ENCODE measurements around the gene CHRNA3. TPM values are rescaled to one million over a fixed set of nuclear protein-coding genes. Genes with fewer than 3 reads are reported as not detected.

Gene CHRNA3
- total and polyA plus RNA-seq, 2 experiments from 2014 or later = 1.7 to 2.3 TPM

DNA sequence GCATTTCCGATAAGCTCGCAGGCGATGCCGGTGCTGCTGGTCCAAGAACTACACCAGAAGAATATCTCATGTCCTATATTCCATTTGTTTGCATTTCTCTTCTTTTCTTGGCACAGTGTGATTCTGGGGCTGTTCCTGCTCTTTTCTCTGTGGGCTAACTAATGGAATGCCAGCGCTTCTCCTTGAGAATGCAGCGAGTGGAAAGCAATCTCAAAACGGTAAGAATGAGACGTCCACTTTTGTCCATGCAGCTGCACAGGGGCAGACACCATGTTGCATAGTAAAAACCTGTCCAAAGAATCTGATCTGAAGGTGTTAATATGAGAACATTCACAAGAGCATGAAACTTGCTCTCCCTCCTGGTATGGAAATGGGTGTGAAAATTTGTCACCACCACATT, 6.6 kb upstream of the CHRNA3 start:
- no peak overlapping the region for H3K27ac ChIP-seq
- H3K27me3 ChIP-seq = peaks cover 37% of the 10 kb centered on the region
- H2AFZ ChIP-seq = no peak overlapping the region
- H3K4me2 ChIP-seq = no peak overlapping the region
- no peak overlapping the region for H3K4me3 ChIP-seq
- no peak for DNase-seq (ENCODE audit: low spot score)
- H4K20me1 ChIP-seq (ENCODE audit: insufficient read depth, poor library complexity, severe bottlenecking) = no peaks in the 10 kb centered on the region
- TF ChIP-seq EZH2 (IDR thresholded peaks at IDR 0.05; ENCODE audit: borderline replicate concordance) (no peak), EZH2phosphoT487 (IDR thresholded peaks at IDR 0.05; ENCODE audit: low read depth, severe bottlenecking, unreplicated experiment) (no peak)
- TF ChIP-seq, protein P1, sequence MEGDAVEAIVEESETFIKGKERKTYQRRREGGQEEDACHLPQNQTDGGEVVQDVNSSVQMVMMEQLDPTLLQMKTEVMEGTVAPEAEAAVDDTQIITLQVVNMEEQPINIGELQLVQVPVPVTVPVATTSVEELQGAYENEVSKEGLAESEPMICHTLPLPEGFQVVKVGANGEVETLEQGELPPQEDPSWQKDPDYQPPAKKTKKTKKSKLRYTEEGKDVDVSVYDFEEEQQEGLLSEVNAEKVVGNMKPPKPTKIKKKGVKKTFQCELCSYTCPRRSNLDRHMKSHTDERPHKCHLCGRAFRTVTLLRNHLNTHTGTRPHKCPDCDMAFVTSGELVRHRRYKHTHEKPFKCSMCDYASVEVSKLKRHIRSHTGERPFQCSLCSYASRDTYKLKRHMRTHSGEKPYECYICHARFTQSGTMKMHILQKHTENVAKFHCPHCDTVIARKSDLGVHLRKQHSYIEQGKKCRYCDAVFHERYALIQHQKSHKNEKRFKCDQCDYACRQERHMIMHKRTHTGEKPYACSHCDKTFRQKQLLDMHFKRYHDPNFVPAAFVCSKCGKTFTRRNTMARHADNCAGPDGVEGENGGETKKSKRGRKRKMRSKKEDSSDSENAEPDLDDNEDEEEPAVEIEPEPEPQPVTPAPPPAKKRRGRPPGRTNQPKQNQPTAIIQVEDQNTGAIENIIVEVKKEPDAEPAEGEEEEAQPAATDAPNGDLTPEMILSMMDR (IDR thresholded peaks at IDR 0.05; ENCODE audit: poor library complexity) = no peak
- no peaks in the 10 kb centered on the region for H3K9me3 ChIP-seq (ENCODE audit: low read depth)
- no peaks in the 10 kb centered on the region for H3K79me2 ChIP-seq
- WGBS (ENCODE audit: low lambda C conversion rate, missing lambda C conversion rate) = 81% methylated on average over 8 of the region's 8 CpGs
- H3K4me1 ChIP-seq (ENCODE audit: insufficient read depth) = no peaks in the 10 kb centered on the region
- H3K9me2 ChIP-seq (replicated peaks; ENCODE audit: insufficient read depth) = no peaks in the 10 kb centered on the region
- no peaks in the 10 kb centered on the region for H3K36me3 ChIP-seq (replicated peaks; ENCODE audit: insufficient read depth, low read depth)

DNA sequence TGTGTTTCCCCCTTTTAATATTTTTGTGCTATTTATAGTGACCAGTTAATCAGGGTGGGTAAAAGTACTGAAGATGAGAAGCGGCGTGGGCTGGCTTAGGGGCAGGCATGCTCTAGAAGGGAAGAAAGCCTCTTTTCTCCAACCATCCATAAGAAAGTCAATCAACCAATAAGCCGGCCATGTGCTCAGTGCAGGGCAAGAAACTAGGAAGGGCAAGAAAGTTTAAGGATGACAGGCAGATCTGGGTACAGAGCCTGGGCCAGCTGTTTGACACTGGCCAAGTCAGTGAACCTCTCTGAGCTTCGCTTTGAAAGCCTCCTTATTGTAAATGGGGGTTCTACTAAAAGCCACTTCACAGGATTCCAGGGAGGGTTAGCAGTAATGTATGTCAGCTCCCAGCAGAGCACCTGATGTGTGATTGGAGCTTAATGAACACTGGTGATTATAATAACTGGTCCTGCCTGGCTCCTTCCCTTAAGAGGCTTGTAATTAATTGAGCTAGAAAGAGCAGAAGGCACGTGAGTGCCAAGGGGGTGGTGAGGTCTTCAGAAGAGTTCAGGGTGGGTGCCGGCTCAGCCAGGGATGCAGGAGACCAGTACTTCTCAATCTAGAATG, 5.7 kb upstream of the CHRNA3 start:
- Histone ChIP-seq H3K4me1 (ENCODE audit: insufficient read depth) (no peaks in the 10 kb centered on the region), H3K79me2 (no peaks in the 10 kb centered on the region), H3K27ac (no peak overlapping the region), H4K20me1 (ENCODE audit: insufficient read depth, poor library complexity, severe bottlenecking) (no peaks in the 10 kb centered on the region), H3K4me3 (no peak overlapping the region), H2AFZ (no peak overlapping the region), H3K36me3 (replicated peaks; ENCODE audit: insufficient read depth, low read depth) (no peaks in the 10 kb centered on the region), H3K4me2 (no peak overlapping the region), H3K9me3 (ENCODE audit: low read depth) (no peaks in the 10 kb centered on the region), H3K9me2 (replicated peaks; ENCODE audit: insufficient read depth) (no peaks in the 10 kb centered on the region), H3K27me3 (peaks cover 46% of the 10 kb centered on the region)
- DNase-seq (ENCODE audit: low spot score) = no peak
- WGBS (ENCODE audit: low lambda C conversion rate, missing lambda C conversion rate) = 89% methylated on average over 6 of the region's 6 CpGs
- TF ChIP-seq EZH2phosphoT487 (IDR thresholded peaks at IDR 0.05; ENCODE audit: low read depth, severe bottlenecking, unreplicated experiment) (no peak), EZH2 (IDR thresholded peaks at IDR 0.05; ENCODE audit: borderline replicate concordance) (no peak)
- TF ChIP-seq, protein P1 (IDR thresholded peaks at IDR 0.05; ENCODE audit: poor library complexity) = no peak

DNA sequence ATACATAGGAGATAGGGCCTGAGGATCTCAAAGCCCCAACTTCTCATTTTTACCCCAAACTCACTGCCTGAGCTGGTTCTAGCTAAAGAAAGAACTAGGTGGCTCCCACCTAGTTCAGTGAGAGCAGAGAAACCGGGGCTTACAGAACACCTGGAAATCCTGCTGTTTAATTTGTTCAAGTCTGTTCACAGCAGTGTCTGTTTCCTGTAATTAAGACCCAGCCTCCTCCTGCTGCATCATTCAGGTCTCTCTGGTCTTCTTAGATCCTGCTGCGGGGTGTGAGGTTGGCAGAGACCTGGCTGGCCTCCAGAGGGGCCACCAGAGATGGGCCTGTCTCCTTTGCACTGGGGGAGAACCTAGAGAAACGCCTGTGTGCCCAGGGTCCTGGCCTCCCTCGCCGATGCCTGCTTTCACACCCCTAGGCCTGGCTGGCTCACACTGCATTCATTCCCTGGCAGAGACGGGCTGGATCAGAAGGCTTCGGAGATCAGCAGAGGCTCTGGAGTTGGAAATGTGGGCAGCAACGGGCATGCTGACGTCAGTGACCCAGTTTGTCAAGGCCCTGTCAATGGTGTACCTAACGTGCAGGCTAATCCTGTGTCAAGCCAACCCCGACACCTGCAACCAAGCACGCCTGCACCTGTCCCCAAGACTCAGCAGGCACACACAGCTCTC, 4.9 kb upstream of the CHRNA3 start:
- H3K4me3 ChIP-seq = no peak overlapping the region
- H3K9me3 ChIP-seq (ENCODE audit: low read depth) = no peaks in the 10 kb centered on the region
- H4K20me1 ChIP-seq (ENCODE audit: insufficient read depth, poor library complexity, severe bottlenecking) = no peaks in the 10 kb centered on the region
- no peaks in the 10 kb centered on the region for H3K9me2 ChIP-seq (replicated peaks; ENCODE audit: insufficient read depth)
- no peak overlapping the region for H2AFZ ChIP-seq
- DNase-seq (ENCODE audit: low spot score) = no peak
- no peaks in the 10 kb centered on the region for H3K79me2 ChIP-seq
- no peaks in the 10 kb centered on the region for H3K4me1 ChIP-seq (ENCODE audit: insufficient read depth)
- no peak overlapping the region for H3K4me2 ChIP-seq
- H3K27me3 ChIP-seq = peaks cover 52% of the 10 kb centered on the region
- no peak overlapping the region for H3K27ac ChIP-seq
- TF ChIP-seq, protein P1 (IDR thresholded peaks at IDR 0.05; ENCODE audit: poor library complexity) = no peak
- no peak for TF ChIP-seq EZH2 (IDR thresholded peaks at IDR 0.05; ENCODE audit: borderline replicate concordance)
- TF ChIP-seq EZH2phosphoT487 (IDR thresholded peaks at IDR 0.05; ENCODE audit: low read depth, severe bottlenecking, unreplicated experiment) = no peak
- WGBS (ENCODE audit: low lambda C conversion rate, missing lambda C conversion rate) = 85% methylated on average over 12 of the region's 12 CpGs
- no peaks in the 10 kb centered on the region for H3K36me3 ChIP-seq (replicated peaks; ENCODE audit: insufficient read depth, low read depth)
